Parathyroid adenoma (tissue), 2 donors: ENCODE measurements around the gene PLPP4.

Experiments used
- H2AFZ ChIP-seq: fragments of 300-600 bp; sonication (generic); one replicate; pipeline ENCODE4 v1.7.0; 2017; ENCODE audit warnings: antibody characterized with exemption, mild to moderate bottlenecking
- H3K27ac ChIP-seq: fragments of 300-600 bp; sonication (generic); one replicate; pipeline ENCODE4 v1.7.0; 2017
- H3K27me3 ChIP-seq: fragments of 300-600 bp; sonication (generic); one replicate; pipeline ENCODE4 v1.7.0; 2017; ENCODE audit warnings: low read length; ENCODE audit not compliant: control insufficient read depth, insufficient read depth
- H3K36me3 ChIP-seq: fragments of 300-600 bp; sonication (generic); one replicate; pipeline ENCODE4 v1.7.0; 2017; ENCODE audit warnings: low read length; ENCODE audit not compliant: control insufficient read depth, insufficient read depth
- H3K4me1 ChIP-seq: fragments of 300-600 bp; sonication (generic); one replicate; pipeline ENCODE4 v1.7.0; 2017; ENCODE audit warnings: control low read depth
- H3K4me2 ChIP-seq: fragments of 300-600 bp; sonication (generic); one replicate; pipeline ENCODE4 v1.7.0; 2017; ENCODE audit warnings: low read length
- H3K4me3 ChIP-seq: fragments of 300-600 bp; sonication (generic); one replicate; pipeline ENCODE4 v1.7.0; 2017; ENCODE audit warnings: low read depth, low read length
- H3K79me2 ChIP-seq: fragments of 300-600 bp; sonication (generic); one replicate; pipeline ENCODE4 v1.7.0; 2017; ENCODE audit warnings: control low read depth
- H3K9ac ChIP-seq: fragments of 300-600 bp; sonication (generic); one replicate; pipeline ENCODE4 v1.7.0; 2017; ENCODE audit warnings: mild to moderate bottlenecking
- H3K9me3 ChIP-seq: fragments of 300-600 bp; sonication (generic); one replicate; pipeline ENCODE4 v1.7.0; 2017; ENCODE audit warnings: low read length; ENCODE audit not compliant: control insufficient read depth
- CTCF ChIP-seq: fragments of 300-600 bp; sonication (generic); IDR thresholded peaks from one replicate; pipeline ENCODE4 v1.7.0; 2017; ENCODE audit warnings: antibody characterized with exemption, mild to moderate bottlenecking
- donor health status: primary hyperparathyroidism.

The PLPP4 gene

DNA sequence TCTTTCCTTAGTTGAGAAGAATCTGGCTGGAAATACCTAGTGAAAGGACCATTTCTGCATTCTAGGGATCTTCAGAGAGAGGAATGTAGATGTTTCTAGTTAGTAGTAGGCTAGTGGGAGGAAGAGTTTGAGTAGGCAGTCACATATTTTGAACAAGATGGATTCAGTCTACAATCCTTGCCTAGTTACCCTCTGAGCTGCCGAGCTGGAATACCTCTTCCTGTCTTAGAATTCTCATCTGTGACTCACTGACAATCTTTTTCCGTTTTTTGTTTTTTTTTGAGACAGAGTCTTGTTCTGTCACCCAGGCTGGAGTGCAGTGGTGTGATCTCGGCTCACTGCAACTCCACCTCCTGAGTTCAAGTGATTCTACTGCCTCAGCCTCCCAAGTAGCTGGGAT lies 30.7 kb upstream of the PLPP4 start:
- H3K4me2 ChIP-seq = no peak overlapping the region
- H3K27ac ChIP-seq = no peak overlapping the region
- no peaks in the 10 kb centered on the region for H3K79me2 ChIP-seq
- no peaks in the 10 kb centered on the region for H3K9me3 ChIP-seq
- H3K27me3 ChIP-seq = no peaks in the 10 kb centered on the region
- H3K9ac ChIP-seq = no peak overlapping the region
- no peaks in the 10 kb centered on the region for H3K4me1 ChIP-seq
- TF ChIP-seq CTCF = no peak
- no peak overlapping the region for H2AFZ ChIP-seq
- no peaks in the 10 kb centered on the region for H3K36me3 ChIP-seq
- H3K4me3 ChIP-seq = no peak overlapping the region

- Histone ChIP-seq H3K4me1 (no peaks in the 10 kb centered on the region), H3K9ac (no peak overlapping the region), H2AFZ (no peak overlapping the region), H3K4me3 (no peak overlapping the region), H3K36me3 (no peaks in the 10 kb centered on the region), H3K9me3 (no peaks in the 10 kb centered on the region), H3K4me2 (no peak overlapping the region), H3K79me2 (no peaks in the 10 kb centered on the region), H3K27me3 (no peaks in the 10 kb centered on the region), H3K27ac (no peak overlapping the region)
- no peak for TF ChIP-seq CTCF
Measured at GRCh38 chr10:120428754-120429153, 28.3 kb upstream of the PLPP4 start.

- no peak overlapping the region for H3K4me2 ChIP-seq
- H3K4me1 ChIP-seq = no peaks in the 10 kb centered on the region
Measured at GRCh38 chr10:120429395-120429794, 27.6 kb upstream of the PLPP4 start.

GRCh38 chr10:120431251-120431651 lies 25.8 kb upstream of the PLPP4 start:
- Histone ChIP-seq H3K36me3 (no peaks in the 10 kb centered on the region), H3K4me2 (no peak overlapping the region), H3K27ac (no peak overlapping the region), H3K79me2 (no peaks in the 10 kb centered on the region), H3K9me3 (no peaks in the 10 kb centered on the region), H3K4me3 (no peak overlapping the region), H2AFZ (no peak overlapping the region), H3K4me1 (no peaks in the 10 kb centered on the region), H3K9ac (no peak overlapping the region), H3K27me3 (no peaks in the 10 kb centered on the region)
- no peak for TF ChIP-seq CTCF

More at GRCh38 chr10:120429395-120429794, 27.6 kb upstream of the PLPP4 start:
- H3K27me3 ChIP-seq = no peaks in the 10 kb centered on the region
- no peak for TF ChIP-seq CTCF
- H3K79me2 ChIP-seq = no peaks in the 10 kb centered on the region
- H3K36me3 ChIP-seq = no peaks in the 10 kb centered on the region
- no peaks in the 10 kb centered on the region for H3K9me3 ChIP-seq
- no peak overlapping the region for H2AFZ ChIP-seq
- no peak overlapping the region for H3K9ac ChIP-seq
- no peak overlapping the region for H3K4me3 ChIP-seq
- no peak overlapping the region for H3K27ac ChIP-seq

DNA sequence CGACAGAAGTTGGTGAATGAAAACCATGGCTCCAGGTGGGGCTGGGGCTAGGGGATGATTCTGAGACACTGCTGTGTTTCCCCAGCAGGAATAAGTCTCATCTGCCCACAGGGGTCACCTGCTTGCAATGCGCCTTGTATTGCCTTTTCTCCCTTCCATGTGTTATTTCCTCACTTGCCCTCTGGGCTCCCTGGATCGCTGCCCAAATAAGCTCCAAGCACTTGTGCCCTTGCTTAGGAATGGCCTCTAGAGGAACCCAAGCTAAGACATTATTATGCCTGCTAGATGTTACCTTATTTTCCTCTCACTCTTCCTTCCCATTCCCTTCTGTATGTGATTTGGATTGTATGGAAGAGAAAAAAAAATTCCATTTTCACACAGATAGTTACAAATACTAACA lies 24.8 kb upstream of the PLPP4 start:
- no peak overlapping the region for H3K4me3 ChIP-seq
- no peak for TF ChIP-seq CTCF
- H3K4me2 ChIP-seq = no peak overlapping the region
- H3K27me3 ChIP-seq = no peaks in the 10 kb centered on the region
- H3K9me3 ChIP-seq = no peaks in the 10 kb centered on the region
- no peaks in the 10 kb centered on the region for H3K36me3 ChIP-seq
- no peak overlapping the region for H3K9ac ChIP-seq
- no peaks in the 10 kb centered on the region for H3K79me2 ChIP-seq
- no peak overlapping the region for H3K27ac ChIP-seq
- H3K4me1 ChIP-seq = no peaks in the 10 kb centered on the region
- H2AFZ ChIP-seq = no peak overlapping the region
